Renal pelvis (tissue), 12 donors: Measurements from ENCODE around the gene NOTCH3. TPM values are rescaled to one million over a fixed set of nuclear protein-coding genes. Genes with fewer than 3 reads are reported as not detected.

Experiments used
- DNase-seq: peaks from one replicate; pipeline ENCODE4 v3.0.0-alpha.2; 2013
- long read RNA-seq, 16 experiments: transcript quantifications; one replicate each; lab custom pipeline, GENCODE V29; 2026
- polyA plus RNA-seq, 3 donors: library from polyadenylated mRNA; unstranded; fragments of 120-200 nt; gene quantifications; one replicate each; pipeline ENCODE4 v1.2.1, GENCODE V29; 2013; ENCODE audit not compliant: insufficient read length in 3 of 3

Gene NOTCH3
- polyA plus RNA-seq: 100 to 1,000 TPM; 106 to 137 (median 135) TPM
- long read RNA-seq, donor 1, partial matches to known transcripts: 11 of 13 reads
- long read RNA-seq, donor 1, other reads (novel, unspliced or antisense): 0 of 13 reads
- long read RNA-seq, donor 2, full-length matches to known transcripts: 2 of 27 reads
- long read RNA-seq, donor 2, partial matches to known transcripts: 25 of 27 reads
- long read RNA-seq, donor 2, other reads (novel, unspliced or antisense): 0 of 27 reads
- long read RNA-seq, donor 3, partial matches to known transcripts: 11 of 11 reads
- long read RNA-seq, donor 3, other reads (novel, unspliced or antisense): 0 of 11 reads
- long read RNA-seq, donor 4, full-length matches to known transcripts: 6 of 18 reads
- long read RNA-seq, donor 4, partial matches to known transcripts: 12 of 18 reads
- long read RNA-seq, donor 4, other reads (novel, unspliced or antisense): 0 of 18 reads
- long read RNA-seq, donor 5, full-length matches to known transcripts: 1 of 1 reads
- long read RNA-seq, donor 5, partial matches to known transcripts: 0 of 1 reads
- long read RNA-seq, donor 5, other reads (novel, unspliced or antisense): 0 of 1 reads
- long read RNA-seq, donor 6, full-length matches to known transcripts: 2 of 29 reads
- long read RNA-seq, donor 6, partial matches to known transcripts: 27 of 29 reads
- long read RNA-seq, donor 6, other reads (novel, unspliced or antisense): 0 of 29 reads
- long read RNA-seq, donor 7, full-length matches to known transcripts: 5 of 13 reads
- long read RNA-seq, donor 7, partial matches to known transcripts: 8 of 13 reads
- long read RNA-seq, donor 7, other reads (novel, unspliced or antisense): 0 of 13 reads
- long read RNA-seq, donor 8, partial matches to known transcripts: 5 of 5 reads
- long read RNA-seq, donor 8, other reads (novel, unspliced or antisense): 0 of 5 reads
- long read RNA-seq, donor 9, full-length matches to known transcripts: 1 of 20 reads
- long read RNA-seq, donor 9, partial matches to known transcripts: 19 of 20 reads
- long read RNA-seq, donor 9, other reads (novel, unspliced or antisense): 0 of 20 reads
- long read RNA-seq, donor 10, partial matches to known transcripts: 25 of 25 reads
- long read RNA-seq, donor 10, other reads (novel, unspliced or antisense): 0 of 25 reads
- long read RNA-seq, donor 11, full-length matches to known transcripts: 1 of 1 reads
- long read RNA-seq, donor 11, partial matches to known transcripts: 0 of 1 reads
- long read RNA-seq, donor 11, other reads (novel, unspliced or antisense): 0 of 1 reads
- long read RNA-seq, donor 12, full-length matches to known transcripts: 5 of 37 reads
- long read RNA-seq, donor 12, partial matches to known transcripts: 32 of 37 reads
- long read RNA-seq, donor 12, other reads (novel, unspliced or antisense): 0 of 37 reads
- long read RNA-seq, donor 13, partial matches to known transcripts: 0 of 1 reads
- long read RNA-seq, donor 13, other reads (novel, unspliced or antisense): 0 of 1 reads
- long read RNA-seq, donor 14: 0 reads
- long read RNA-seq, donor 15: 0 reads
- long read RNA-seq, donor 16, partial matches to known transcripts: 10 of 10 reads
- long read RNA-seq, donor 16, other reads (novel, unspliced or antisense): 0 of 10 reads

GRCh38 chr19:15200553-15201364 lies at the start of gene NOTCH3:
TSS of gene NOTCH3 (minus strand) at chr19:15200995. CDS start at chr19:15200905, 90 bp downstream.
- peak; percentile 42 for DNase-seq

- no peak for DNase-seq
These were observed 49.8 kb upstream of the NOTCH3 start for GRCh38 chr19:15250640-15250993.

GRCh38 chr19:15249972-15250639 lies 49.3 kb upstream of the NOTCH3 start:
- DNase-seq: peak; percentile 83

- no peak for DNase-seq
These were observed 48.7 kb upstream of the NOTCH3 start for GRCh38 chr19:15249528-15249874.

- no peak for DNase-seq
These were observed 48.1 kb upstream of the NOTCH3 start for GRCh38 chr19:15248648-15249527.

- no peak for DNase-seq
These were observed 47.3 kb upstream of the NOTCH3 start for GRCh38 chr19:15248106-15248505.

GRCh38 chr19:15247107-15248014 lies 46.6 kb upstream of the NOTCH3 start:
- DNase-seq: no peak

- no peak for DNase-seq
These were observed 45.3 kb upstream of the NOTCH3 start for GRCh38 chr19:15246198-15246481.

- no peak for DNase-seq
These were observed 44.8 kb upstream of the NOTCH3 start for GRCh38 chr19:15245370-15246197.

GRCh38 chr19:15244808-15245207 lies 44.0 kb upstream of the NOTCH3 start:
- DNase-seq: no peak

GRCh38 chr19:15244106-15244803 lies 43.5 kb upstream of the NOTCH3 start:
- no peak for DNase-seq

GRCh38 chr19:15243236-15243957 lies 42.6 kb upstream of the NOTCH3 start:
- no peak for DNase-seq

- DNase-seq: no peak
These were observed 40.6 kb upstream of the NOTCH3 start for GRCh38 chr19:15241259-15241910.

GRCh38 chr19:15240515-15240914 lies 39.7 kb upstream of the NOTCH3 start:
- no peak for DNase-seq

GRCh38 chr19:15239337-15239949 lies 38.6 kb upstream of the NOTCH3 start:
- no peak for DNase-seq
